Measurements from ENCODE around the gene ZFP69. TPM values are rescaled to one million over a fixed set of nuclear protein-coding genes. Genes with fewer than 3 reads are reported as not detected.
A peak's percentile ranks its signal among the peaks of the same experiment; 100 is the strongest.

ZFP69 gene
- total RNA-seq, 1 donor from 2014 or later, result 1.1 TPM

DNA sequence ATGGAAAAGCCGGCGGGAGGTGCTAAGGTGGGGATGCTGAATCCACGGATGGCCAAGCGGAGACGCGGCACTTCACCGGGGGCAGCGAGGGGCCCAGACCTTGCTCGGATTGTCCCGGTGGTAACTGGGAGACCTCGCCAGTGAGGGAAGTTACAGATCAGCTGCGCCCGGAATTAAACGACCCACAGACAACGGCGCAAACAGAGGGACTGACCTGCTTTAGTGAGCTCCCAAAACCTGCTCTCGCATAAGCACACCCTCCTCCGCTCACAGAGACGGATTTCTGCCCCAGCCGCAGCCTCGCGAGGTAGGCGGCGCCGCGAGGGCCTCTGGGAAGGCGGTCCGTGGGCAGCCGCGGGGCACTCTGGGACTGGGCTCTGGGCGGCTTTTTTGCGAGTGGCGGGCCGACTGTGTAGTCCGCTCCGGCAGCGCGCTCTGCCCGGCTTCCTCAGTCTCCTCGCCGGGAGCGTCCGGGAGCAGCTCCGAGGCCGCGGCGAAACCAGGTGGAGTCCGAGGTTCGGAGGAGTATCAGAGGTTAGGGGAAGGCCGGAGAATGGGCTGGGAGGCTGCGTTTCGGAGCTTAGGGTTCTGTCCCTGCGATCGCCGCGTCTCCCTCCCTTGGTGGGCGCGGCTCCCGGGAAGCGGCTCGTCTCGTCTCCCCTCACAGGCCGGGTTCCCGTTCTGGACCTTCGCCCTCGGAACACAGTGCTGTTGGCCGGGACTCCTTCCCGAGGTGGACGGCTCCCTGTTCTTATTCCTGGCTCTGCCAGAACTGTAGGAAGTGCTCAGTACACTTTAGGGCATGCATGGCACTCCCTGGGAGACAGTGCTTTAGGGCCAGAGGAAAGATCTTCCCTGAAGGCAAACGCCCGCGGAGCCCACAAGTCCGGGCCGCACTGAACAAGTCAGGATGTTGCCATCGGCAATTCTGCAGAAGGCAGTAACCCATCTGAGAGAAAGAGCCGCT is 31.6 kb downstream of the ZFP69 start, which contains the start of gene EXO5:
EXO5 (plus strand) TSS at position 393 of the 967 bp plus-strand sequence. CDS start 5,778 bp downstream, outside the sequence.
- DNase-seq (ENCODE audit: low spot score) (peak; percentile 90), ATAC-seq (peak; percentile 99)

DNA sequence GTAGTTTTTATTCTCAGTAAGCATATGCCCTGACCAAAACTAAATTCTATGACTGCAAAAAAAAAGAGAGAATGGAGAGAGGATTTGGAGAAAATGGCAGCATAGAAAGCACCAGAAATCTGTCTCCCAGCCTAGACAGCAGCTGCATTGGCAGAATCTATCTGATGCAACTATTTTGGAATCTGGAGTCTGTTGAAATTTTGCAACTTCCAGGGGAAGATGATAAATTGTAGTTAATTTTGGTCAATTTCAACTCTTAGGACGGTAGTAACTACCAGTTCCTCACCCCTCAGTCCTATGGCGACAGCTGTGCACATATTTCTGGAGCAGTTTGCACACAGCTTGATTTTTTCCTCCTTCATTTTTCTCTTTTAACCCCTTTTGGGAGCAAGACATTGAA is 42.4 kb downstream of the ZFP69 start:
- DNase-seq (ENCODE audit: low spot score), result no peak
- ATAC-seq, result no peak

DNA sequence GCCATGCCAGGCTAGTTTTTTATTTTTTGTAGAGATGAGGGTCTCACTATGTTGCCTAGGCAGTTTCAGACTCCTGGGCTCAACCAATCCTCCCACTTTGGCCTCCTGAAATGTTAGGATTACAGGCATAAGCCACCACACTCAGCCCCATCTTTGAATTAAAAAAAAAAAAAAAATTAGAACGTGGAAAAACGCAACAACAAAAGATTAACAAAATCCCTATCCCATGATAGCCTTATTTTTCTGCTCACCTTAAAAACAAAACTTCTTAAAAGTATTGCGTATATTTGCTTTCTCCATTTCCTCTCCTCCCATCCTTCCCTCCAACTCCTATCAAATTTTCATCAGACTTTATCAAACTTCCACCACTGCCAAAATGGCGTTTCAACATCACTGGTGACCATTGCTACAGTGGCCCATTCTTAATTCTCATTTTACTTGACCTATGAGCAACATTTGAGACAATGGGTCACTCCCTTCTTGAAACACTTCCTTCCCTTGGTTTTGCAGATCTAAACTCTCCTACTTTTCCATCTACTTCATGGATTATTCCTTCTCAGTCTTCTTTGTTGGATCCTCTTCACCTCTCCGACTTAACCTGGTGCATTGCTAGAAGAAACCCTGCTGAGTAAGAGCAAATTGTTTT is 53.8 kb downstream of the ZFP69 start:
- DNase-seq (ENCODE audit: low spot score), result no peak
- no peak for ATAC-seq

DNA sequence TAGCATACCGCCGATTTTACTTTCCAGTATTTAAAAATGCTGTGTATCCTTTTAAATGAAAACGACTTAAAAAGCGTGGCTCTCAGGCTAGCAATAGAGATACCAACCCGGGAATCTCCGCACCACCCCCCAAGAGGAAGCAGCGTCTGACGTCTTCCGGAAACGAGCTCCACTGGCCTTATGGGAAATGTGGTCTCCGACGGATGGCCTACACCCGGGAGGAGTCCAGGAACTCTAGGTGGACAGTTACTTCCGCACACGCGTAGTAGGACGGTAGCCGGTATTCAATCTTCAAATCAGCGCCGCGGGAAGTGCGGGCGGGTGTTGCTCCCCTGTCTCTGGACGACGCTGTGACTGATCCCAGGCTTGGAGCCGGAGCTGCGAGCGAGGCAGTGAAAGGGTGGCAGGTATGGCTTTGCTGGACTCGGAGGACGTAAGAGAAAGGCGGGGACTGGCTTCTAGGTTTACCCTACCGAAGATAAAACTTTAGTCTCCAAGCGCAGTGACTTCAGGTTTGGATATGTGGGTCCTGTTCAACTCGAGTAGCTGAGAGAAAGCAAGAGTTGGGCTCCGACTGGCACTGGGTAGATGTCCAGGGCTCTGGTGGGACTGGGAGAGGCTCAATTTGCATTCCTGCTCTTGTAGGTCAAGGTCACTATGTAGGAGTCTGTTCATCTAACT is 54.4 kb downstream of the ZFP69 start, which contains the start of gene ZNF684:
ZNF684 (plus strand) TSS at position 257 of the 681 bp plus-strand sequence. CDS start 1,530 bp downstream, outside the sequence.
- ATAC-seq (peak; percentile 94), DNase-seq (ENCODE audit: low spot score) (peak; percentile 94)

DNA sequence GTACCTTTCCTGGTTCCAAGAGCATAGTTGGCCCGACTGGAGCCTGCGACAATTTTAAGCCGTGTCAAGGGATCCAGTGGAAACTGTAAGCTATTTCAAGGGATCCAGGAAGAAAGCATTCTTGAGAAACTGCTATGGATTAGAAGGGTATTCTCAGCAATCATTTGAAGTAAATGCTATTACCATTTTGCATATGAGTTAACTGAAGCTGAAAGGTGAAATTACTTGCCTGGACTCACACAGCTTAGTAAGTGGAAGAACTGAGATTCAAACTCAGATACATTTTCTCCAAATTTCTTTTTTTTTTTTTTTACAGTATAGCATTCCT is 54.9 kb downstream of the ZFP69 start:
- ATAC-seq, result no peak
- no peak for DNase-seq (ENCODE audit: low spot score)

DNA sequence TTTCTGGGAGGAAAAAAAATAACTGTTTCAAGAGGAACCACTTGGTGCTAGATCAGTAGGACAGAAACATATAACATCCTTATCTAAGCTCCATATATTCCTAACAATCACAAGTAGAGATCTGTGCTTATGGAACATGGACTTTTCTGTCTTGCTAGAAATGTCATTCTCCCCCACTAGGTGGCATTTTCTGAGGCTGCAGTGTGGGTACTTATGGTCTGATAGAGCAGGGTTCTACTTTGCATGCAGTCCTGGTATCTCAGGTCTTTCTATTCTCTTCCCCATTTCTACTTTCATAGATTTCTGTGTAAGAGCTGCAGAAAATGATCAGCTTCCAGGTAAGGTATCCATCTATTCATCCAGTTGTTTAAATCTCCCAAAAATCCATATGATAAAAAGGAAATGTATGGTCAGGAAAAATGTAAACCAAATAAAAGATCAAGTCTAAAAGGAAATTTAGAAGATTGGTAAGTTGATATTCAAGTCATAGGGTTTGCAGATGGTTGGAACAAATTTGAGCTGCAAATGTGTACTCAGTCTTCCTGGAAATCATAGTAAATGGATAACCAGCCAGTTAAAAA is 55.8 kb downstream of the ZFP69 start:
- peak; percentile 45 for ATAC-seq
- no peak for DNase-seq (ENCODE audit: low spot score)

DNA sequence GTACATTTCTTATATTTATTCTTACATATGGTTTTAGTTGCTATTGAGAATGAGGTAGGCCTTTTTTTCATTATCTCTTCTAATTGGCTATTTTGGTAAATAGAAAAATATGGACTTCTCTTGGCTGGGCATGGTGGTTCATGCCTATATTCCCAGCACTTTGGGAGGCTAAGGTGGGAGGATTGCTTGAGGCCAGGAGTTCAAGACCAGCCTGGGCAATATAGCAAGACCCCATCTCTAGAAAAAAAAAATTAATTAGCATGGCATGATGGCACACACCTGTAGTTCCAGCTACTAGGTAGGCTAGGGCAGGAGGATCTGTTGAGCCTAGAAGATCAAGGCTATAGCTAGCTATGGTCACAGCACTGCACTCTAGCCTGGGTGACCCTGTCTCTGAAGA is 57.5 kb downstream of the ZFP69 start:
- no peak for DNase-seq (ENCODE audit: low spot score)
- ATAC-seq, result no peak

DNA sequence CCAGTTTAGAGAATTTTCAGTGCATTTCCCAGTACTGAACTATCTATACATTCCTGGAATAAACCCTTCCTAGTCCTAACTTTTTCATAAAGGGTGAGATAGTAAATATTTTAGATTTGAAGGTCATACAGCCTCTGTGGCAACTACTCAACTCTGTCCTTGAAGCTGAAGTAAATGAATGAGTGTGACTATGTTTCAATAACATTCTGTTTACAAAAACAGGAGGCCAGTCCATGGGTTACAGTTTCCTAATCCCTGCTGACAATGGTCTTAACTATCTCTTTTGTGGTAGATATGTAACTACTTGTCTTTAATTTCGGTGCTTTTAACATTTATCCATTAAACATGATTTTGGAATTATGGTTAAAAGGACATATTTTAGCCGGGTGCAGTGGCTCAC is 58.6 kb downstream of the ZFP69 start:
- ATAC-seq, result peak; percentile 25
- no peak for DNase-seq (ENCODE audit: low spot score)

DNA sequence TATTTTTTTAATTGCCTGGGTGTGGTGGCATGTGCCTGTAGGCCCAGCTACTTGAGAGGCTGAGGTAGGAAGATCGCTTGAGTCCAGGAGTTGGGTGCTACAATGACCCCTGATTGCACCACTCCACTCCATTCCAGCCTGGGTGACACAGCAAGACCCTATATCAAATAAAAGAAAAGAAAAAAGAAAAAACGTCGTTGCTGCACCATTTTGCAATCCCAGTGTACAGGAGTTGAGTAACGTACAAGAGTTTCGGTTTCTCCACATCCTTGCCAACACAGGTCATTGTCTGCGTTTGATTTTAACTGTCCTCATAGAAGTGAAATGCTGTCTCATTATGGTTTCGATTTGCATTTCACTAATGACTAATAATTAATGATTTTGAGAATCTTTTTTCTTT is 62.2 kb downstream of the ZFP69 start:
- peak; percentile 80 for ATAC-seq
- DNase-seq (ENCODE audit: low spot score), result peak; percentile 58

Other genes with a start within 250 kb of the ZFP69 start
- not detected for gene TMCO2, start 229.4 kb upstream of the ZFP69 start, total RNA-seq
- gene ZMPSTE24, start 219.1 kb upstream of the ZFP69 start, total RNA-seq, result 19.5 TPM
- 0.45 TPM for gene COL9A2, start 160.0 kb upstream of the ZFP69 start, total RNA-seq
- 36.4 TPM for gene SMAP2, start 103.6 kb upstream of the ZFP69 start, total RNA-seq
- gene ZFP69B, start 26.8 kb upstream of the ZFP69 start, total RNA-seq, result 0.55 TPM
- gene EXO5, start 31.5 kb downstream of the ZFP69 start, total RNA-seq, result 3.6 TPM
- gene ZNF684, start 54.3 kb downstream of the ZFP69 start, total RNA-seq, result 4.8 TPM
- gene RIMS3, start 188.4 kb downstream of the ZFP69 start, total RNA-seq, result 1.0 TPM
- 26.8 TPM for gene NFYC, start 214.4 kb downstream of the ZFP69 start, total RNA-seq

Measured in left lobe of liver (tissue), 2 donors.